Prostate gland (tissue), 2 donors: ENCODE results near the gene LY6G6C. TPM values are rescaled to one million over a fixed set of nuclear protein-coding genes. Genes with fewer than 3 reads are reported as not detected.
A peak's percentile ranks its signal among the peaks of the same experiment; 100 is the strongest.

Experiments
- DNase-seq: peaks from one replicate; pipeline ENCODE4 v3.0.0-alpha.2; 2019; ENCODE audit warnings: low spot score
- H3K27ac ChIP-seq, 2 donors: fragments of 200-600 bp; sonication (generic); 2 replicates each; pipeline ENCODE4 v1.5.1; 2017 to 2019
- H3K27me3 ChIP-seq: fragments of 200-600 bp; sonication (generic); replicated peaks from 2 replicates; pipeline ENCODE4 v1.5.1; 2019; ENCODE audit not compliant: insufficient read depth
- H3K36me3 ChIP-seq, 2 donors: fragments of 200-600 bp; sonication (generic); 1 replicate in 1 of 2; 2 replicates in 1 of 2; pipeline versions ENCODE4 v1.5.1 to v1.8.1; 2017 to 2019
- H3K4me1 ChIP-seq: fragments of 200-600 bp; sonication (generic); replicated peaks from 2 replicates; pipeline ENCODE4 v1.5.1; 2019
- H3K4me3 ChIP-seq, 2 donors: fragments of 200-600 bp; sonication (generic); 2 replicates each; pipeline ENCODE4 v1.5.1; 2017 to 2019
- H3K9me3 ChIP-seq: fragments of 200-600 bp; sonication (generic); 2 replicates; pipeline ENCODE4 v1.5.1; 2017
- POLR2A ChIP-seq: fragments of 450-650 bp; IDR thresholded peaks from one replicate; pipeline ENCODE4 v1.6.1; 2016; ENCODE audit warnings: antibody characterized with exemption, mild to moderate bottlenecking
- POLR2AphosphoS5 ChIP-seq: sonication (generic); formaldehyde crosslinking; IDR thresholded peaks from one replicate; pipeline ENCODE4 v1.6.1; 2017; ENCODE audit warnings: antibody characterized with exemption
- WGBS: methylation state at CpG from one replicate; pipeline ENCODE4 v1.1.5; 2018; 5-methylcytosine and 5-hydroxymethylcytosine counted together
- intact Hi-C: fragments of 100-400 bp; cut with DNase I; formaldehyde crosslinking; loops from one replicate; pipeline ENCODE4 v1.14.2; 2022
- total RNA-seq, 2 donors: library from RNA; depleted of rRNA; stranded (reverse); fragments of >200 nt; gene quantifications; one replicate each; pipeline ENCODE4 v1.1.0, GENCODE V29; 2016
- TF ChIP-seq, protein P1 (sequence below), 4 experiments: fragments of 200-600 bp in 2 of 4; fragments of 450-650 bp in 2 of 4; sonication (generic) in 2 of 4; IDR thresholded peaks; 1 replicate in 3 of 4; 2 replicates in 1 of 4; pipeline ENCODE4 v1.5.1; 2016 to 2019; ENCODE audit warnings: antibody characterized with exemption in 4 of 4, mild to moderate bottlenecking in 2 of 4, moderate library complexity in 2 of 4

Gene LY6G6C
- total RNA-seq, 2 donors from 2014 or later: not detected

DNA sequence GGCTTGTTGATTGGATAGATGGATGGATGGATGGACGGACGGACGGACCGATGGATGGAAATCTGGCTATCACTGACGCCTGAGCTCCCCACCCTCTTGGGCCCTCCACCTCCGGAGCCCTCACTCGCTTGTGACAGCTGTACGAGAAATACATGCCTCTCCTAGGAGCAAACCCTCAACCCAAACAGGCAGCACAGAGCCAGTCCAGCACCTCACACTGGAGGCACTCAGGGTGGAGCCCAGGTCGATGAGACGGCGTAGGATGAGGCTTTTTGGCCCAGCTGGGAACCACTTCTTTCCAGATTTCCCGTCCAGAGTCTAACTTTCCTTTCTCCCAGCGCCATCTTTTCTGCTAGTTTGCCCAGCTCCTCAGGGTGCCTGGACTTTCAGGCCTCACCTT lies 38.0 kb downstream of the LY6G6C start:
- Histone ChIP-seq H3K27me3 (no peaks in the 10 kb centered on the region), H3K27ac (no peak overlapping the region), H3K4me3 (no peak overlapping the region), H3K9me3 (no peaks in the 10 kb centered on the region), H3K36me3 (peaks cover 0 to 17% of the 10 kb centered on the region in 2 donors), H3K4me1 (peaks cover 4% of the 10 kb centered on the region)
- DNase-seq: no peak
- intact Hi-C loops: loop anchor here (5.0 kb wide), 4 partner anchors 44 to 264 kb away; partner anchors contain the start of genes CFB and DDAH2
- TF ChIP-seq, protein P1, sequence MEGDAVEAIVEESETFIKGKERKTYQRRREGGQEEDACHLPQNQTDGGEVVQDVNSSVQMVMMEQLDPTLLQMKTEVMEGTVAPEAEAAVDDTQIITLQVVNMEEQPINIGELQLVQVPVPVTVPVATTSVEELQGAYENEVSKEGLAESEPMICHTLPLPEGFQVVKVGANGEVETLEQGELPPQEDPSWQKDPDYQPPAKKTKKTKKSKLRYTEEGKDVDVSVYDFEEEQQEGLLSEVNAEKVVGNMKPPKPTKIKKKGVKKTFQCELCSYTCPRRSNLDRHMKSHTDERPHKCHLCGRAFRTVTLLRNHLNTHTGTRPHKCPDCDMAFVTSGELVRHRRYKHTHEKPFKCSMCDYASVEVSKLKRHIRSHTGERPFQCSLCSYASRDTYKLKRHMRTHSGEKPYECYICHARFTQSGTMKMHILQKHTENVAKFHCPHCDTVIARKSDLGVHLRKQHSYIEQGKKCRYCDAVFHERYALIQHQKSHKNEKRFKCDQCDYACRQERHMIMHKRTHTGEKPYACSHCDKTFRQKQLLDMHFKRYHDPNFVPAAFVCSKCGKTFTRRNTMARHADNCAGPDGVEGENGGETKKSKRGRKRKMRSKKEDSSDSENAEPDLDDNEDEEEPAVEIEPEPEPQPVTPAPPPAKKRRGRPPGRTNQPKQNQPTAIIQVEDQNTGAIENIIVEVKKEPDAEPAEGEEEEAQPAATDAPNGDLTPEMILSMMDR (IDR thresholded peaks at IDR 0.05): no peak
- TF ChIP-seq POLR2AphosphoS5: no peak
- 65% methylated on average over 13 of the region's 13 CpGs for WGBS

DNA sequence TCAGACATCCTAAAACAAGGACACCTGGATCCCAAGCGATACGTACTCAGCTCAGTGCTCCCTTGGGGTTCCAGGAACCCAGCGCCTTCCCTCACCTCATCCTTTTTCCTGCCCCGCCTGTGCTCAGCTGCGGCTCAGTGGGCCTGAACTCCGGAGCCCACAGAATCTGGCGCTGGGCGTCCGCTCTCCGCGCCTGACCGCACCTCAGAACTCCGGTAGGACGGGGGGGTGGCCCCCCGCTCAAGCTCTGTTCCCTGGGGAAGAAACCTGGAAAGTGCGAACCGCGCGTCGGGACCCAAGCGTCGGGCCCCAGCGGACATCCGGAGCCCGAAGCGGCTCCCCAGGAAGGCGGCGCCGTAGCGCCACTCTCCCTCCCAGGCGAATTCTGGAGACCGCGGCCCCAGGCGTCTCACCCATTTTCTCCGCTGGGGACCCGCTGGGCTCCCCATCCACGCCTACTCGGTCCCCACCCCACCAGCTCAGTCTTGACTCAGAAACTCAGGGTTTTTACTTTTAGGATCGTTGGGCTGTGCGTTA lies 40.3 kb downstream of the LY6G6C start:
- Histone ChIP-seq H3K27me3 (no peaks in the 10 kb centered on the region), H3K4me1 (peaks cover 4% of the 10 kb centered on the region), H3K36me3 (no peaks in the 10 kb centered on the region), H3K27ac (peak overlapping the region; percentile 95), H3K9me3 (no peaks in the 10 kb centered on the region), H3K4me3 (peak overlapping the region; percentile 36 to 46)
- DNase-seq: peak; percentile 41
- TF ChIP-seq POLR2AphosphoS5 (no peak), POLR2A (peak; percentile 9)
- TF ChIP-seq, protein P1 (IDR thresholded peaks at IDR 0.05): peak in 3 of 4 experiments; percentile 22 to 51 (median 48)
- WGBS: under 1% methylated on average over 33 of the region's 40 CpGs
- intact Hi-C loops: loop anchor here (5.0 kb wide), 4 partner anchors 46 to 266 kb away; partner anchors contain the start of genes CFB and DDAH2

DNA sequence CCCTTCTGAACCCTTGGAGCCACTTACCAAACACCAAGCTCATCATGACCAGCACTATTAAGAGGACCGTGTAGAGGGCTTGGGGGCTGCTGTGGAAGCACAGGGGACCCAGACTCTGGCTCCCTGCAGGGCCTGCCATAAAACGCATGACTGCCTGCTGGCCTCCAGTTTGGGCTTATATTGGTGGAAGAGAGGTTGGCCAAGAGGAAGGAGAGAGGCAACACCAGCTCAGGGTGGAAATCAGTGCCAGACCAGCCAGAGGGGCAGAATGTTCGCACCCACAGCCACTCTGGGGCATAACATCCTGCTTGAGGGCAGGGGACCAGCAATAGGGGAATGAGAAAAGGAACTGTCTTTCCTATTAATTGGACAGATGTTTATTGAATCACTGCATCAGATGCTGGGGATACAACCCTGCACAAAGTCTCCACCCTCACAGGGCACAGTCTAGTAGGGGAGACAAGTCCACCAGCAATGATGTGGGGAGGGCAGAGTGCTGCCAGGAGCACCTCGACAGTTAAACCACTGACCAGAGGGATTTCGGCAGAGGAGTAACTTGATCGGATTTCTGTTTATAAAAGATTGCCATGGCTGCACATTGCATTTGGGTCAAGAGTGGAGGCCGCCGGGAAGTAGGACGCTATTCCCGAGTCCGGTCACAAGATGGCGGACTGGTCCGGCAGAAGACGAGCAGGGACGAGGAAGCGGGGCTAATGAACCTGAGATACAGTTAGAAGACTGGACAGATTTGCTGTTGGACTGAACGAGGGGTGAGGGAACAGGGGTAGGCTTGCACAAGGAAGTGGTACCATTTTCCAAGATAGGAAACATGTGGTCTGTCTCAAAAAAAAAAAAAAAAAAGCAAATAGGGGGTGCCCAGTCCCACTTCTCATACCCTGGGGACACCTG lies 41.1 kb downstream of the LY6G6C start, which contains the start of gene LY6G5C:
Gene LY6G5C, minus strand, starts transcription at position 842 of the 909 bp plus-strand sequence. Its CDS starts 694 bp downstream, at position 148.
- WGBS: 11% methylated on average over 17 of the region's 17 CpGs

DNA sequence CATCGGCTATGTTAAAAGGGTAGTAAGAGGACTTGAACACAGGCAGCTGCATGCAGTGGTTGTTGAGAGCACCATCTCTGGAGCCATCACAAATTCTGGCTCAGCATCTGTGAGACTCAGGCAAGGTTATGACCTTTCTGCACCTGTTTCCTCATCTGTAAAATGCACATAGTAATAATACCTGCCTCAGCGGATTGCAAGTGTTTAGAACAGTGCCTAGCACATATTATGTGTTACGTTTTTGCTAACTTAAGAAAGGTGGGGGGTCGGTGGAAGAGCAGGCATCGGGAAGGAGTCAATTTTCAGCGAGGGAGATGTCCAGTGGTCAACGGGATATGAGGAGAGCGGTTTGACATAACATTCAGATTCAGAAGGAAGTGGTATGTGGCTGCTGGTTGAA lies 43.6 kb downstream of the LY6G6C start:
- intact Hi-C loops: no loop called here
- no peak for DNase-seq
- Histone ChIP-seq H3K4me3 (no peak overlapping the region), H3K36me3 (no peaks in the 10 kb centered on the region), H3K9me3 (no peaks in the 10 kb centered on the region), H3K27ac (no peak overlapping the region), H3K27me3 (no peaks in the 10 kb centered on the region), H3K4me1 (peaks cover 4% of the 10 kb centered on the region)
- no peak for TF ChIP-seq POLR2AphosphoS5
- WGBS: 71% methylated on average over 8 of the region's 8 CpGs

More for the DNA sequence above, 41.1 kb downstream of the LY6G6C start, which contains the start of gene LY6G5C:
- Histone ChIP-seq H3K27ac (peak within 1 kb of the TSS; percentile 95), H3K36me3 (no peaks in the 10 kb centered on the region), H3K27me3 (no peaks in the 10 kb centered on the region), H3K4me1 (peaks cover 4% of the 10 kb centered on the region), H3K4me3 (peak within 1 kb of the TSS; percentile 36 to 46), H3K9me3 (no peaks in the 10 kb centered on the region)
- DNase-seq: peak; percentile 87
- intact Hi-C loops: loop anchor here (5.0 kb wide), 4 partner anchors 47 to 267 kb away; partner anchors contain the start of genes CFB and DDAH2
- TF ChIP-seq, protein P1 (IDR thresholded peaks at IDR 0.05): peak; percentile 63 to 94 (median 79)
- TF ChIP-seq POLR2A (no peak), POLR2AphosphoS5 (peak; percentile 88)

DNA sequence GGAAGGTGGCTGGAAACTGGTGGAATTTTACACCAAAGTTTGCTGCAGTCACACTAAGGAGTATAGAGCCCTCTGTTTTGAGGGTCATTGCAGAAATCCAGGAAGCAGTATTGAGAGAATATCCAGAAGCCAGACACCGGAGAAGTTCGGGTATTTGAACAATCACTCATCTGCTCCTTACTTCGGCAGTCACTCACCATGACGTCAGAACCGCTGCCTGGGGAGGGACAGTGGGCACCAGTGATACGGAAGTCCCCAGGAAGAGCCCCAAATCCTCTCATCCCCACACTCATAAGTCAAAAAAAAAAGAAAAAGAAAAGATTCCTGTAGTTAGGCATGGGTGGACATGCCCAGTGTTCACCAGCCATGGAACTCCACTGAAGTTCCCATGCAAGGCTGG lies 44.6 kb downstream of the LY6G6C start:
- Histone ChIP-seq H3K27ac (no peak overlapping the region), H3K36me3 (no peaks in the 10 kb centered on the region), H3K9me3 (no peaks in the 10 kb centered on the region), H3K4me3 (no peak overlapping the region), H3K27me3 (no peaks in the 10 kb centered on the region), H3K4me1 (peaks cover 4% of the 10 kb centered on the region)
- intact Hi-C loops: no loop called here
- TF ChIP-seq POLR2A: no peak
- 68% methylated on average over 6 of the region's 6 CpGs for WGBS
- DNase-seq: no peak
